ENCODE results near the gene AGPAT1. TPM values are rescaled to one million over a fixed set of nuclear protein-coding genes. Genes with fewer than 3 reads are reported as not detected.

Gene AGPAT1
- total and polyA plus RNA-seq, 2 experiments from 2014 or later, result 39.8 to 82.1 TPM

GRCh38 chr6:32189742-32190053, 13.8 kb upstream of the AGPAT1 start (continued):
- TF ChIP-seq ZNF462 (CRISPR knock-in tag; IDR thresholded peaks at IDR 0.05) (no peak), ETS1 (IDR thresholded peaks at IDR 0.05) (no peak)

- H3F3A ChIP-seq (replicated peaks; ENCODE audit: low read depth), result peaks cover 17% of the 10 kb centered on the region
- H3K9me2 ChIP-seq (ENCODE audit: insufficient read depth), result no peaks in the 10 kb centered on the region
- H2AFZ ChIP-seq, result no peak overlapping the region
- Mint-ChIP-seq H3K27me3 (ENCODE audit: insufficient read depth, low read depth, poor library complexity) (peaks cover 27% of the 10 kb centered on the region), H3K36me3 (ENCODE audit: low read depth) (peaks cover 37% of the 10 kb centered on the region), H3K9me3 (no peaks in the 10 kb centered on the region; the same call in 2 of the 3 replicates), H3K4me1 (peaks cover 58% of the 10 kb centered on the region), H3K27ac (peak overlapping the region; percentile 95), H3K4me3 (peak overlapping the region; percentile 89)
- H3K4me2 ChIP-seq, result peak overlapping the region; percentile 89
- peaks cover 44% of the 10 kb centered on the region for H3K4me1 ChIP-seq (ENCODE audit: insufficient read depth)
- H3K27me3 ChIP-seq (ENCODE audit: insufficient read depth), result no peaks in the 10 kb centered on the region
- no peaks in the 10 kb centered on the region for H4K20me1 ChIP-seq (replicated peaks; ENCODE audit: insufficient read depth)
- peak; percentile 2; the same call in 2 of the 3 replicates for ATAC-seq
- H3K36me3 ChIP-seq (ENCODE audit: insufficient read depth), result peaks cover 3% of the 10 kb centered on the region; the same call in 1 of the 2 replicates
- H3K4me3 ChIP-seq, result peak overlapping the region; percentile 66
- H3K79me2 ChIP-seq (replicated peaks; ENCODE audit: insufficient read depth), result peaks cover 12% of the 10 kb centered on the region
- TF ChIP-seq CTCF (conservative IDR thresholded peaks at IDR 0.05; ENCODE audit: low read depth in 2 of 2), result no peak
- DNase-seq (ENCODE audit: low spot score), result peak; percentile 14
- peak overlapping the region; percentile 19; the same call in 1 of the 2 replicates for H3K27ac ChIP-seq (ENCODE audit: low read depth)
Observed at GRCh38 chr6:32189069-32189741, 13.3 kb upstream of the AGPAT1 start.

All from GM23338 (cell line).